Activated naive CD4-positive, alpha-beta T cell treated with anti-CD3 and anti-CD28 coated beads, Interleukin-2, amount 50 U/mL, for 24 hours (primary cell): ENCODE data around the gene GPR151.
"Not testable (repeated sequence)": the region's sequence is repeated elsewhere in the genome, so short reads cannot be mapped to it uniquely, and the experiment has no call there.

ENCODE experiments used
- H3K27ac Mint-ChIP-seq: one replicate; pipeline ENCODE4 v1.8.0; 2021; ENCODE audit warnings: mild to moderate bottlenecking, mixed read lengths
- H3K27me3 Mint-ChIP-seq: one replicate; pipeline ENCODE4 v1.8.0; 2021; ENCODE audit warnings: mixed read lengths
- H3K36me3 Mint-ChIP-seq: one replicate; pipeline ENCODE4 v1.8.0; 2021; ENCODE audit warnings: mixed read lengths
- H3K4me1 Mint-ChIP-seq: one replicate; pipeline ENCODE4 v1.8.0; 2021; ENCODE audit warnings: mixed read lengths
- H3K4me3 Mint-ChIP-seq: one replicate; pipeline ENCODE4 v1.8.0; 2021; ENCODE audit warnings: mild to moderate bottlenecking, mixed read lengths
- H3K9me3 Mint-ChIP-seq: one replicate; pipeline ENCODE4 v1.8.0; 2021; ENCODE audit warnings: mixed read lengths

GPR151 gene

GRCh38 chr5:146516151-146516475 is at the start of gene GPR151:
Gene GPR151, minus strand, starts transcription at chr5:146516190. Its CDS starts 77 bp downstream, at chr5:146516113.
- Mint-ChIP-seq H3K9me3 (no peaks in the 10 kb centered on the region), H3K4me1 (no peaks in the 10 kb centered on the region), H3K4me3 (no peak within 1 kb of the TSS), H3K27ac (no peak within 1 kb of the TSS), H3K36me3 (peaks cover 1% of the 10 kb centered on the region), H3K27me3 (peaks cover 1% of the 10 kb centered on the region)

GRCh38 chr5:146564007-146564762 is 48.2 kb upstream of the GPR151 start:
- H3K4me3 Mint-ChIP-seq = no peak overlapping the region
- no peaks in the 10 kb centered on the region for H3K36me3 Mint-ChIP-seq
- peaks cover 5% of the 10 kb centered on the region for H3K4me1 Mint-ChIP-seq
- no peaks in the 10 kb centered on the region for H3K9me3 Mint-ChIP-seq
- H3K27me3 Mint-ChIP-seq = peaks cover 2% of the 10 kb centered on the region
- no peak overlapping the region for H3K27ac Mint-ChIP-seq

- Mint-ChIP-seq H3K9me3 (no peaks in the 10 kb centered on the region), H3K36me3 (no peaks in the 10 kb centered on the region), H3K27me3 (peaks cover 2% of the 10 kb centered on the region), H3K4me3 (no peak overlapping the region), H3K27ac (no peak overlapping the region), H3K4me1 (peaks cover 5% of the 10 kb centered on the region)
These were observed 46.5 kb upstream of the GPR151 start for GRCh38 chr5:146562461-146562860.

GRCh38 chr5:146561711-146562110 is 45.7 kb upstream of the GPR151 start:
- Mint-ChIP-seq H3K36me3 (no peaks in the 10 kb centered on the region), H3K9me3 (no peaks in the 10 kb centered on the region), H3K4me1 (peaks cover 5% of the 10 kb centered on the region), H3K27ac (no peak overlapping the region), H3K4me3 (no peak overlapping the region), H3K27me3 (peaks cover 2% of the 10 kb centered on the region)

GRCh38 chr5:146560205-146560812 is 44.3 kb upstream of the GPR151 start:
- Mint-ChIP-seq H3K36me3 (no peaks in the 10 kb centered on the region), H3K4me3 (no peak overlapping the region), H3K27me3 (peaks cover 3% of the 10 kb centered on the region), H3K27ac (no peak overlapping the region), H3K9me3 (no peaks in the 10 kb centered on the region), H3K4me1 (no peaks in the 10 kb centered on the region)

- not testable (repeated sequence) for H3K4me3 Mint-ChIP-seq, H3K4me1 Mint-ChIP-seq, H3K36me3 Mint-ChIP-seq, H3K27ac Mint-ChIP-seq, H3K9me3 Mint-ChIP-seq
- H3K27me3 Mint-ChIP-seq = peaks cover 10% of the 10 kb centered on the region
These were observed 40.9 kb upstream of the GPR151 start for GRCh38 chr5:146556884-146557283.

GRCh38 chr5:146553446-146553845 is 37.5 kb upstream of the GPR151 start:
- Mint-ChIP-seq H3K27me3 (peaks cover 13% of the 10 kb centered on the region), H3K4me1 (no peaks in the 10 kb centered on the region), H3K4me3 (no peak overlapping the region), H3K36me3 (no peaks in the 10 kb centered on the region), H3K9me3 (no peaks in the 10 kb centered on the region), H3K27ac (no peak overlapping the region)

- Mint-ChIP-seq H3K27ac (no peak overlapping the region), H3K36me3 (no peaks in the 10 kb centered on the region), H3K4me1 (no peaks in the 10 kb centered on the region), H3K4me3 (no peak overlapping the region), H3K27me3 (peaks cover 13% of the 10 kb centered on the region), H3K9me3 (no peaks in the 10 kb centered on the region)
These were observed 33.6 kb upstream of the GPR151 start for GRCh38 chr5:146549615-146550014.

- H3K36me3 Mint-ChIP-seq = no peaks in the 10 kb centered on the region
- no peak overlapping the region for H3K4me3 Mint-ChIP-seq
- no peak overlapping the region for H3K27ac Mint-ChIP-seq
- peaks cover 9% of the 10 kb centered on the region for H3K27me3 Mint-ChIP-seq
- no peaks in the 10 kb centered on the region for H3K4me1 Mint-ChIP-seq
- H3K9me3 Mint-ChIP-seq = no peaks in the 10 kb centered on the region
These were observed 32.9 kb upstream of the GPR151 start for GRCh38 chr5:146548781-146549449.

GRCh38 chr5:146544232-146544631 is 28.2 kb upstream of the GPR151 start:
- no peak overlapping the region for H3K4me3 Mint-ChIP-seq
- peaks cover 3% of the 10 kb centered on the region for H3K27me3 Mint-ChIP-seq
- no peaks in the 10 kb centered on the region for H3K9me3 Mint-ChIP-seq
- H3K27ac Mint-ChIP-seq = no peak overlapping the region
- H3K36me3 Mint-ChIP-seq = no peaks in the 10 kb centered on the region
- no peaks in the 10 kb centered on the region for H3K4me1 Mint-ChIP-seq

- Mint-ChIP-seq H3K4me3 (no peak overlapping the region), H3K27me3 (peaks cover 1% of the 10 kb centered on the region), H3K9me3 (no peaks in the 10 kb centered on the region), H3K36me3 (no peaks in the 10 kb centered on the region), H3K27ac (no peak overlapping the region), H3K4me1 (no peaks in the 10 kb centered on the region)
These were observed 26.2 kb upstream of the GPR151 start for GRCh38 chr5:146541958-146542849.

GRCh38 chr5:146540414-146540813 is 24.4 kb upstream of the GPR151 start:
- Mint-ChIP-seq H3K4me3 (no peak overlapping the region), H3K27me3 (peaks cover 1% of the 10 kb centered on the region), H3K27ac (no peak overlapping the region), H3K9me3 (no peaks in the 10 kb centered on the region), H3K36me3 (no peaks in the 10 kb centered on the region), H3K4me1 (no peaks in the 10 kb centered on the region)

- Mint-ChIP-seq H3K4me1 (no peaks in the 10 kb centered on the region), H3K27me3 (peaks cover 1% of the 10 kb centered on the region), H3K4me3 (no peak overlapping the region), H3K9me3 (no peaks in the 10 kb centered on the region), H3K36me3 (no peaks in the 10 kb centered on the region), H3K27ac (no peak overlapping the region)
These were observed 24.0 kb upstream of the GPR151 start for GRCh38 chr5:146539973-146540372.

- H3K27ac Mint-ChIP-seq = no peak overlapping the region
- no peak overlapping the region for H3K4me3 Mint-ChIP-seq
- H3K36me3 Mint-ChIP-seq = no peaks in the 10 kb centered on the region
- H3K27me3 Mint-ChIP-seq = peaks cover 1% of the 10 kb centered on the region
- H3K9me3 Mint-ChIP-seq = no peaks in the 10 kb centered on the region
- H3K4me1 Mint-ChIP-seq = peaks cover 1% of the 10 kb centered on the region
These were observed 22.4 kb upstream of the GPR151 start for GRCh38 chr5:146538432-146538831.

GRCh38 chr5:146533882-146534281 is 17.9 kb upstream of the GPR151 start:
- Mint-ChIP-seq H3K27me3 (no peaks in the 10 kb centered on the region), H3K4me3 (no peak overlapping the region), H3K36me3 (no peaks in the 10 kb centered on the region), H3K9me3 (no peaks in the 10 kb centered on the region), H3K4me1 (peaks cover 5% of the 10 kb centered on the region), H3K27ac (no peak overlapping the region)
